ENCODE data around the gene FAM240B. TPM values are rescaled to one million over a fixed set of nuclear protein-coding genes. Genes with fewer than 3 reads are reported as not detected.

The FAM240B gene
- total RNA-seq, 3 donors from 2014 or later = not detected

DNA sequence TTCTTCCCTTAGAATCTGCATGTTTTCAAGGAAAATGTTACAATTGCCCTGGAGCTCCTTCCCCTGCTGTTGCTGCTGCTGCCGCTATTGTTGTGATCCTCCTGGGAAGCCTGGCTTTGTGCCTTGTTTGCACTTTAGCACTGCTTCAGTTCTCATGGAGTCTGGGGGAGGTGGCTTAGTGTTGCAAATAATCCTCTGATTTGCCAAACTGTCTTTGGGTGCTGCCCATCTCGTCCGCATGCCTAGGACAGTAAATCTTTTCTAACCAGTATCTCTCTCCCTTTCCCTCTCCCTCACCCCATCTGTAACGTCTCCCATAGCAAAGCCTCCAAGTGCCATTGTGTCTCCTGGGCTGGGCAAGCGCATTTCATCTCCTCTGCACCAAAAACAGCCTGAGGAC lies 30.3 kb downstream of the FAM240B start:
- ATAC-seq = no peak
- no peak overlapping the region for H3K4me3 Mint-ChIP-seq
- no peaks in the 10 kb centered on the region for H3K36me3 Mint-ChIP-seq (ENCODE audit: insufficient read depth)
- H3K27me3 Mint-ChIP-seq (ENCODE audit: low read depth) = peaks cover 6% of the 10 kb centered on the region
- no peaks in the 10 kb centered on the region for H3K9me3 Mint-ChIP-seq
- H3K4me1 Mint-ChIP-seq (ENCODE audit: low read depth) = no peaks in the 10 kb centered on the region
- DNase-seq = no peak

DNA sequence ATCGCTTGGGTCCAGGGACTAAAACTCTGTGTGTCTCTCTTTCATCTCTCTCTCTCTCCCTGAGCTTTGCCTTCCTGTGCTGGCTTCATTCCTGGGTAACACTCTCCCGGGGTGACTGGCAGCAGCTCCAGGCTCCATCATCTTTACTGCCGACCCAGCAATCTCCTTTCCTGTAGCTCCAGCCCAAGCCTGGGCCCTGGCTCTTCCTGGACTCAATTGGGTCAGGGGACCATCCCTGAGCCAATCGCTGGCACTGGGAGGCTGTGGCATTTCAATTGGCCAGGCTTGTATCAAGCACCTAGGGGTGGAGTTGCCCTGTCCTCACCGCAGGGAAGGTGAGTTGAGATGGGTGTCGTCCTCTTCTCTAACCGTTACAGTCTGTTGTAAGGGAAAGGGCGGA lies 31.9 kb downstream of the FAM240B start:
- ATAC-seq (no peak), DNase-seq (no peak)
- H3K27me3 Mint-ChIP-seq (ENCODE audit: low read depth) = peaks cover 3% of the 10 kb centered on the region
- H3K4me3 Mint-ChIP-seq = no peak overlapping the region
- no peaks in the 10 kb centered on the region for H3K9me3 Mint-ChIP-seq
- no peaks in the 10 kb centered on the region for H3K36me3 Mint-ChIP-seq (ENCODE audit: insufficient read depth)
- H3K4me1 Mint-ChIP-seq (ENCODE audit: low read depth) = no peaks in the 10 kb centered on the region

DNA sequence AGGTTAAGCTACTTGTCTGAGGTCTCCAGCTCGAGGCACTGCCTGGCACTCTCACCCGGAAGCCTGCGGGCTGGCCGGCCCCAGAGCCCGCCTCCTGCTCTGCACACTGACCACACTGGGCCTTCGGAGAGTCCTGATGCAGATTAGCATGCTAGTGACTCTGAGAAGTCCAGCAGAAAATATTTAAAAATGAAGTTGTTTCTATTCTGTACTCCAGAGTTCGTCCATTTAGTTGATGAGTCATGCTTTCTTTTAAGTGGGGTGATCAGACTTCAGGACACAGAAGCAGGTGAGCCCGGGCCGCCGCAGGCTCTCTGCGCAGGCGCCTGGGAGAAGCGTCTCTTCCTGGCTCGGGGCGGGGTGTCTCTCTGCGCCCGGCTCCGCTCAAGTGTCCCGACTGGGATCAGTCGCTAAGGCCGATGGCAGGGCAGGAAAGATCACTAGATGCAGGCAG lies 32.5 kb downstream of the FAM240B start:
- no peak overlapping the region for H3K4me3 Mint-ChIP-seq
- DNase-seq = no peak

DNA sequence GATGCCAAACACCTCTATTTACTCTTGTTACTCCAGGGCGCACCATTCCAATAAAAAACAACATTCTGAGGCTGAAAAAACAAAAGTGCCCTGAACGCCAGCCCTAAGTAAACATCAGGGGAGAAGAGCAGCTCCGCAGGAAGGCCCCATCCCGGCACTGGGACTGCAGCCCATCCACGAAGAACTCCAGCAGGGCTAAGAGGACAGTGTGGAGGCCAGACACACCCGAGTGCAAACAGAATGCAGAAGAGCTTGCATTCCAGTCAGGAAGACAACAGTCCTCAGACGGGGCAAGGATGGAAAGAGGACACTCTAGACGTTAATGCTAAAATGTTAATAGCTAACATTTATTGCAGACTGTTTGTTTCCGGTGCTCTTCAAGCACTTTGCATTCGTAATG lies 33.0 kb downstream of the FAM240B start:
- Mint-ChIP-seq H3K36me3 (ENCODE audit: insufficient read depth) (no peaks in the 10 kb centered on the region), H3K4me1 (ENCODE audit: low read depth) (no peaks in the 10 kb centered on the region), H3K9me3 (no peaks in the 10 kb centered on the region), H3K4me3 (no peak overlapping the region), H3K27me3 (ENCODE audit: low read depth) (peaks cover 3% of the 10 kb centered on the region)
- no peak for DNase-seq
- ATAC-seq = peak in 1 of 2 donors; percentile 20

More for the DNA sequence above, 32.5 kb downstream of the FAM240B start:
- no peaks in the 10 kb centered on the region for H3K36me3 Mint-ChIP-seq (ENCODE audit: insufficient read depth)
- H3K27me3 Mint-ChIP-seq (ENCODE audit: low read depth) = peaks cover 3% of the 10 kb centered on the region
- peak in 1 of 2 donors; percentile 63 for ATAC-seq
- no peaks in the 10 kb centered on the region for H3K4me1 Mint-ChIP-seq (ENCODE audit: low read depth)
- no peaks in the 10 kb centered on the region for H3K9me3 Mint-ChIP-seq

DNA sequence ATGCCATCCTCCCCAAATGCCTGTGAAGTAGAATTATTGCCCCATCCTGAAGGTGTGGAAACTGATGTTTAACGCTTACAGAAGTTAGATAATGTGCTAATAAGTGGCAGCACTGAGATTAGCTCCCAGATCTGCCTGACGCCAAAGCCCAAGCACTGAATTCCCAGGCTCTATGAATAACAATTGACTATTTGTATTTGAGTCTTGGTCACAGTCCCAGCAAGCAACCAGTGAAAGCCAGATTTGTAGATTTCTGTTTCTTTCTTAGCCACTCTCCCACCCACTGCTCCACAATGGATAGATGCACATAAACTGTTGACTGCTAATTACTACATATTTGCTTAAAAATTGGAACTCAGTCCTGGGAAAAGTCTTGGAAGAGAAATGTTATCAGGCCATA lies 34.4 kb downstream of the FAM240B start:
- H3K36me3 Mint-ChIP-seq (ENCODE audit: insufficient read depth) = no peaks in the 10 kb centered on the region
- H3K4me1 Mint-ChIP-seq (ENCODE audit: low read depth) = no peaks in the 10 kb centered on the region
- ATAC-seq (no peak), DNase-seq (no peak)
- H3K27me3 Mint-ChIP-seq (ENCODE audit: low read depth) = peaks cover 3% of the 10 kb centered on the region
- no peak overlapping the region for H3K4me3 Mint-ChIP-seq
- H3K9me3 Mint-ChIP-seq = no peaks in the 10 kb centered on the region

DNA sequence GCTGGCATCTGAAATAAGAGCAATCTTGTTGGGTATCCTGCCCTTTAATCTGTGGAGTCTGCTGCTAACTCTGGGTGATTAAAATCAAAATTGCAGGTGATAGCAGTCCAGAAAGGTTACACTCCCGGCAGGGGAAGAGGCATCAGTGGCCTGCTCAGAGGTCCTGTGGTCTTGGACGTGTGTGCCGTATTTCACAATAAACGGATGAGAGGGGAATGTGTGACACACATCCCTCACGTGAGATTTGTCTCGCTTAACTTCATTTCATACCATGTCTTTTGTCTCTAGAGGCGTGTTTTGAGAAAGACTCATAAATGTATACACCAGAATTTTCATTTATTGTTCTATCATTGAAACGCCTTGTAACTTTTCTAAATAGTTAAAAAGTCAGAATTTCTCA lies 36.6 kb downstream of the FAM240B start:
- no peaks in the 10 kb centered on the region for H3K9me3 Mint-ChIP-seq
- no peaks in the 10 kb centered on the region for H3K36me3 Mint-ChIP-seq (ENCODE audit: insufficient read depth)
- H3K4me1 Mint-ChIP-seq (ENCODE audit: low read depth) = no peaks in the 10 kb centered on the region
- H3K4me3 Mint-ChIP-seq = no peak overlapping the region
- H3K27me3 Mint-ChIP-seq (ENCODE audit: low read depth) = peaks cover 3% of the 10 kb centered on the region
- no peak for DNase-seq
- ATAC-seq = no peak

DNA sequence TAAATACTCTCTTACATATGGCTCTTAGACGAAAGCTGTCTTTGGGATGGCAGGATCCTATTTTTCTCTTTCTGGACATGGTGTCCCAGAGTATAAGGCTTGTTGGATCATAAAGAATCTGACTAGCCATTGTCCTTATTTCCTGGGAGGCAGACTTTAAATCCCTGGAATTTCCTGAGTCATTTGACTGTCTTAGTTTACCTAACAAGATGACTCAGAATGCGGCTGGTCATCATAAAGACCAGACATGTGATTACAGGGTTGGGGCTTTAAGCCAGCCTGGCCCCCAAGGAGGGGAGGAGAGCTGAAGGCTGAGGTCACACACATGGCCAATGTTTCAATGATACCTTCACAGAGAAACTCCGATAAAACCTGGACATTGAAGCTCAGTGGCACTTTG lies 37.2 kb downstream of the FAM240B start:
- ATAC-seq = no peak
- H3K4me1 Mint-ChIP-seq (ENCODE audit: low read depth) = no peaks in the 10 kb centered on the region
- no peaks in the 10 kb centered on the region for H3K27me3 Mint-ChIP-seq (ENCODE audit: low read depth)
- H3K36me3 Mint-ChIP-seq (ENCODE audit: insufficient read depth) = no peaks in the 10 kb centered on the region
- H3K9me3 Mint-ChIP-seq = no peaks in the 10 kb centered on the region
- DNase-seq = no peak
- no peak overlapping the region for H3K4me3 Mint-ChIP-seq

DNA sequence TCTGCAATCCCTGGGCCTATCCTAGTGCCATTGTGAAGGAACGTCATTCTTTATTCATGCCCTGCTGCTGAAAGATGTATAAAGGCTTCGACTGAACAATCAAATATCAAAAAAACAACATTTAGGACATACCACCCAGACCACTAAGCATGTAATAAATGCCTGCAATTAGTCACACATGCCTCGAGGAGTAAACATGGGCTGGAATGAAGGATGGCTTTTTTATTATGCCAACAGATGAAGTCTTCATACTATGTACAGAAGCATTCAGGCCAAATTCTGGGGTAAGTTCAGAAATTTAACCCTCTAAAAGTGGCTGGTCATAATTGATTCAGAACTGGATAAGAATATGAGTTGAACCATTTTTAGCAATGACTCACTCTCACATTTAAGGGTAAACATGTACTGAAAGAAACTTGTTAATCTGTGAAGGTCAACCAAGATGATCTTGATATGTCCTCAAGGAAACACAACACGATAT lies 38.1 kb downstream of the FAM240B start:
- H3K4me1 Mint-ChIP-seq (ENCODE audit: low read depth) = no peaks in the 10 kb centered on the region
- ATAC-seq (no peak), DNase-seq (no peak)
- no peaks in the 10 kb centered on the region for H3K9me3 Mint-ChIP-seq
- no peak overlapping the region for H3K4me3 Mint-ChIP-seq
- H3K27me3 Mint-ChIP-seq (ENCODE audit: low read depth) = peaks cover 2% of the 10 kb centered on the region
- no peaks in the 10 kb centered on the region for H3K36me3 Mint-ChIP-seq (ENCODE audit: insufficient read depth)

DNA sequence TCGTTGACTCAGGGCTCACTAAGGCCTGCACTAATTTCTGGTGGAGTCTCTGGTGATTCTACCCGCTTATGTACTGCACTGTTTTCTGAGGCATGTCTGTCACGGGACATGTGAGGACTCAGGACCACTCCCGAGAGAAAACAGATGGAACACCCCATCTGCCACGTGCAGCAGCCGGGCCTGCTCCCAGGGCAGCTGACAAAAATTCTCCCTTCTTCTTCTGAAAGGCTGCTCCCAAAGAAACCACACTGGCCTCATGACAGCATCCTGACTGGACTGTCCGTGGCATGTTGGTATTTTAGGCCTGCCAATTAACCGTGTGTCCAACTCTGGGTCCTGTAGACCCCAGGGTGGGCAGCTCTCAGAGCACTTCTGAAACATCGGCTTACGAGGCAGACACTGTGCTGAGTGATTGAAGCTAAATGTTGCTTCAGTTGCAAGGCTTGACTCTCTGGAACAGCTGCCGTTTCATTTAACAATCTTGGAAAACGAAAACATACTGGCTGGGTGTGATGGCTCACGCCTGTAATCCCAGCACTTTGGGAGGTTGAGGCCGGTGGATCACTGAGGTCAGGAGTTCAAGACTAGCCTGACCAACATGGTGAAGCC lies 39.0 kb downstream of the FAM240B start:
- DNase-seq (no peak), ATAC-seq (no peak)
- Mint-ChIP-seq H3K4me1 (ENCODE audit: low read depth) (no peaks in the 10 kb centered on the region), H3K36me3 (ENCODE audit: insufficient read depth) (no peaks in the 10 kb centered on the region), H3K9me3 (no peaks in the 10 kb centered on the region), H3K27me3 (ENCODE audit: low read depth) (peaks cover 4% of the 10 kb centered on the region), H3K4me3 (no peak overlapping the region)

DNA sequence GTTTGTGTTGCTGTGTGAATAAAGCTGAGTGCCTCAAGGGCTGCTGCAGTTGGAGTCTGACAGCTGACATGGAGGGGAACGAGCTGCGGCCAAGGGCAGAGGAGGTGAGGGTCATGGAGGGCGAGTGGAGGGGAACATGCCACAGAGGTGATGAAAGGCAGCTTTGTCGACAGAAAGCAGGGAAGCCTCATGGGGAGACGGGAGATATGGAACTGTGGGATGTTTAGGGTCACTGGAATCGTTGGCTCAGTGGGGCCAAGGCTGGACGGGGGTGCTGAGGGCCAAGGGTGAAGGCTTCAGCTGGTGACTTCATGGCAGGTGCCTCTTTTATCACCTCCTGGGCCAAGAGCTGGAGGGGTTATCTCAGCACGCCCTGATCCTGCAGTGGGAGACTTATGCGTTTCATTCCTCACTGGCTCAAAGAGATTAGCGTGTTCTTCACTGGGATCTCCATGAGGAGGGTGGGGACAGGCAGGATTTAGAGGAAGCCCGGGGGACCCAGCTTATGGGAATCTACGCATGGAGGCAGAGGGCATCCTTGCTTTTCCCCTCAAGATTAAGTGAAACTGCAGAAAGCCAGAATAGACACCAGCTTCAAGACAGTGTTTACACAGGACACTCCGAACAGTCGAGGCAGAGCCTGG lies 42.2 kb downstream of the FAM240B start:
- peaks cover 6% of the 10 kb centered on the region for H3K27me3 Mint-ChIP-seq (ENCODE audit: low read depth)
- DNase-seq (no peak), ATAC-seq (no peak)
- no peaks in the 10 kb centered on the region for H3K36me3 Mint-ChIP-seq (ENCODE audit: insufficient read depth)
- H3K9me3 Mint-ChIP-seq = no peaks in the 10 kb centered on the region
- H3K4me1 Mint-ChIP-seq (ENCODE audit: low read depth) = no peaks in the 10 kb centered on the region
- H3K4me3 Mint-ChIP-seq = no peak overlapping the region

DNA sequence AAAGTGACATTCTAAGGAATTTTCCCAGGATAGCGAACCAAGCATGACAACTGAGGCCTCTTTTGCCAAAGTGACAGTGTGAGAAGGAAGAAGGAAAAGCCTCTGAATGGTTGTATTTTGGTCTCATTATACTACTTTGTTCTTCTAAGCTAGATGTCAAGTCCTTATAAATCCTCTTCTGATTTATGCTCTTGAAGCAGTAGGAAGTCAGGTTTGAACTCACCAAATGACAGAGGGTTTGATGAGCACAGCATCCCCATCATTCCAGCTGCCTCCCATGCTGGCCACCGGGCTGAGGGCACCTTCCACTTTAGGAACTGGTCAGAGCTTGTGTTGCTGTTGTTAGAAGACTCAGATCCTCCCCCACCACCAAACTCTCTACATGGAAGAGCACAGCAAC lies 44.1 kb downstream of the FAM240B start:
- no peaks in the 10 kb centered on the region for H3K9me3 Mint-ChIP-seq
- DNase-seq (no peak), ATAC-seq (no peak)
- peaks cover 4% of the 10 kb centered on the region for H3K4me1 Mint-ChIP-seq (ENCODE audit: low read depth)
- H3K4me3 Mint-ChIP-seq = no peak overlapping the region
- peaks cover 6% of the 10 kb centered on the region for H3K27me3 Mint-ChIP-seq (ENCODE audit: low read depth)
- H3K36me3 Mint-ChIP-seq (ENCODE audit: insufficient read depth) = no peaks in the 10 kb centered on the region

DNA sequence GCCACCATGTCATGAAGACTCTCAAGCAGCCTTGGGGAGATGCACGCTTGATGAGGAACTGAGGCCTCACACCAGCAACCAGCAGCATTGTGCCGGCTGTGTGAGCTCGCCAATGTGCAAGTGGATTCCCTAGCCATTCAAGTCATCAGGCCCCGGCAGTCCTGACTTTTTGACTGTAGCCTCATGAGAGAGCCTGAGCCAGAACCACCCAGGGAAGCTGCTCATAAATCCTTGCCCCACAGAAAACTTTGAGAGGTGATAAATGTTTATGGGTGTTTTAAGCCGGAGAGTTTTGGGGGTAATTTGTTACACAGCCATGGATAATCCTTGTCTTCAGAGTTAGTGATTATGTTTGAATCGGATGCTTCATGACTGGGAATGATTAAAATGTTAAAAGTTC lies 44.7 kb downstream of the FAM240B start:
- Mint-ChIP-seq H3K36me3 (ENCODE audit: insufficient read depth) (no peaks in the 10 kb centered on the region), H3K4me1 (ENCODE audit: low read depth) (peaks cover 4% of the 10 kb centered on the region), H3K9me3 (no peaks in the 10 kb centered on the region), H3K27me3 (ENCODE audit: low read depth) (peaks cover 7% of the 10 kb centered on the region), H3K4me3 (no peak overlapping the region)
- ATAC-seq = no peak
- no peak for DNase-seq

DNA sequence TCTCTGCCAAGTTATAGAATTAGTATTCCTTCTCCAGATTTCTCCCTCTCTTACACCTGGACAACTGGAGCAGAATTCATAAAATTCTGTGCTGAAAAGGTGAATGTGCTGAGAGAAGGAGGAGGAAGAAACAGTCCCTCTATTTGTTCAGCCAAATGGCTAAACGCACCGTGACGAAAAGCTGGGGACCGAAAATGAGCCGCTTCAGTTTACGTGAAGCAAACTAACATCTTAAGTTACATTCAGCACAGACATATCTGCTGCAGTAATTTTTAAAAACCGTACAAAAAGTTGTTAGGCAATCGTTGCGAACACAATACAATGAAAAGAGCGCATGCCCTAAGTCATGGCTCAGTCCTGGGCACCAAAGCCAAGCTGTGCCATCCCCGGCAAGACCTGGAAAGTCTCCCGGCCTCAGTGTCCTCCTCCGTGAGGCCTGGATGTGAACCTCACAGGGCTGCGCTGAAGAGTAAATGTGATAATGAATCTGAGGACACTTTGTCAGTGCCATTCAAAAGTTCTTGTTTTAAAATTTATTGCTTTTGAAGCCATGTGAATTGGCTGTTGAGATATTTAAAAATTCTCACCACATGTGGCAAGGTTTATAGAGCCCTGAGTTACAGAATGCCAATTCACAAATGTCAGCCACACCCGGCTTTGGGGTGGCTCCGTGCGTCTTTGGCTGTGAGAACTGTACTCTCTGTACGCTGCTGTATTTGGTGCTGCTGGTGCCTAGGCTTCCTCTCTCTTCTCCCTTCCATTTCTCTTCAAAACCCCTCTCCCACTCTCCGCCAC lies 46.3 kb downstream of the FAM240B start:
- Mint-ChIP-seq H3K27me3 (ENCODE audit: low read depth) (peaks cover 12% of the 10 kb centered on the region), H3K4me3 (no peak overlapping the region), H3K36me3 (ENCODE audit: insufficient read depth) (no peaks in the 10 kb centered on the region), H3K4me1 (ENCODE audit: low read depth) (peaks cover 4% of the 10 kb centered on the region), H3K9me3 (no peaks in the 10 kb centered on the region)
- DNase-seq (no peak), ATAC-seq (no peak)

DNA sequence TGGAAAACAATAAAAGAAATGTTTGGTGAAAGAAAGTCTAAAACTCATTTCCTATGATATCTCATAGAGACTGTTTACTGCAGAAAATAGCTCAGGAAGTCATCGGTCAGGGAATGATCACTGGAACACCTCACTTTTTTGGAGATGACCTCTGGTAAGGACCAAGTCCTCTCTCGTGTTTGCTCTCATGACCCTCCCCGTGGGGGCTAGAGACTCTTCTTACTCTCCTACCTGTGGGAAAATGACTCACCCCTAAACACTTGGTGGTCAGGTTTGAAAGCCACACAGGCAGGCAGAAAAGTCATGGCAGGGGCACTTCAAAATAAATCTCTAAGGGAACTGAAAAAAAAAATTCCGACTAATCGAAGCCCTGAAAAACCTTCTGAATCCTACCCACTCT lies 48.2 kb downstream of the FAM240B start:
- DNase-seq = no peak
- Mint-ChIP-seq H3K27me3 (ENCODE audit: low read depth) (peaks cover 11% of the 10 kb centered on the region), H3K9me3 (no peaks in the 10 kb centered on the region), H3K36me3 (ENCODE audit: insufficient read depth) (no peaks in the 10 kb centered on the region), H3K4me1 (ENCODE audit: low read depth) (peaks cover 4% of the 10 kb centered on the region), H3K4me3 (no peak overlapping the region)
- no peak for ATAC-seq

DNA sequence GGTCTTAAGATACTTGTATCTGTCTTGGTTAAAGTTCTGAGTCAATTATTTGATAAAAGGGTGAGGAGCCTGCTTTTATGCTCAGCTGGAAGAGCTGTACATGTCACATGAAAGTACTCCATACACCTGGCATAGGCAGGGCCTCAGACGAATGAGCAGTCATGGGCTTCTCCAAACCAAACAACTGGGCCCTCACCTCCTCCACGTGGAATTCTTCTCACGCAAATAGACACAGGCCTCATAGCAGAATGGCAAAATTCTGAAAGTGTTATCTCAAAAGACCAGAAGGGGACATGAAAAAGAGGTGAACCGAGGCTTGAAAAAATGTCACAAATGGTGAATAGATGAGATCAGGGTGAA lies 48.6 kb downstream of the FAM240B start:
- no peak overlapping the region for H3K4me3 Mint-ChIP-seq
- H3K9me3 Mint-ChIP-seq = no peaks in the 10 kb centered on the region
- DNase-seq (no peak), ATAC-seq (no peak)
- H3K36me3 Mint-ChIP-seq (ENCODE audit: insufficient read depth) = no peaks in the 10 kb centered on the region
- peaks cover 4% of the 10 kb centered on the region for H3K4me1 Mint-ChIP-seq (ENCODE audit: low read depth)
- peaks cover 11% of the 10 kb centered on the region for H3K27me3 Mint-ChIP-seq (ENCODE audit: low read depth)

Measured in activated T-cell treated with anti-CD3 and anti-CD28 coated beads, Interleukin-2, amount 50 U/mL, for 4 hours (primary cell).